SKM-1 treated with dmso at 0.1 percent for 144 hours (cell line): ENCODE measurements around the gene KCTD5.
"Not testable (repeated sequence)": the region's sequence is repeated elsewhere in the genome, so short reads cannot be mapped to it uniquely, and the experiment has no call there.

Experiments
- DNase-seq: peaks from one replicate; lab custom pipeline; 2025; ENCODE audit not compliant: unreplicated experiment; lab: John Stamatoyannopoulos, UW

The KCTD5 gene

GRCh38 chr16:2682209-2683021, at the start of gene KCTD5:
KCTD5 (plus strand) TSS chr16:2682523; CDS start chr16:2682549, 26 bp downstream.
- peak; percentile 92 for DNase-seq

GRCh38 chr16:2639071-2639721, 43.1 kb upstream of the KCTD5 start:
- DNase-seq, result not testable (repeated sequence)

GRCh38 chr16:2639722-2640072, 42.6 kb upstream of the KCTD5 start:
- DNase-seq, result not testable (repeated sequence)

GRCh38 chr16:2642561-2642960, 39.8 kb upstream of the KCTD5 start:
- not testable (repeated sequence) for DNase-seq

GRCh38 chr16:2644754-2645453, 37.4 kb upstream of the KCTD5 start:
- not testable (repeated sequence) for DNase-seq

- not testable (repeated sequence) for DNase-seq
Observed at GRCh38 chr16:2651268-2651871, 31.0 kb upstream of the KCTD5 start.

- not testable (repeated sequence) for DNase-seq
Observed at GRCh38 chr16:2653915-2654314, 28.4 kb upstream of the KCTD5 start.

- not testable (repeated sequence) for DNase-seq
Observed at GRCh38 chr16:2654949-2655348, 27.4 kb upstream of the KCTD5 start.

- DNase-seq, result no peak
Observed at GRCh38 chr16:2656985-2657384, 25.3 kb upstream of the KCTD5 start.

GRCh38 chr16:2657803-2658202, 24.5 kb upstream of the KCTD5 start:
- not testable (repeated sequence) for DNase-seq

GRCh38 chr16:2659560-2659959, 22.8 kb upstream of the KCTD5 start:
- DNase-seq, result not testable (repeated sequence)

- DNase-seq, result not testable (repeated sequence)
Observed at GRCh38 chr16:2660014-2660662, 22.2 kb upstream of the KCTD5 start.

GRCh38 chr16:2660755-2661373, 21.5 kb upstream of the KCTD5 start:
- not testable (repeated sequence) for DNase-seq

- DNase-seq, result no peak
Observed at GRCh38 chr16:2663553-2664546, 18.5 kb upstream of the KCTD5 start.

GRCh38 chr16:2664574-2664982, 17.7 kb upstream of the KCTD5 start:
- no peak for DNase-seq

GRCh38 chr16:2666671-2667070, 15.7 kb upstream of the KCTD5 start:
- not testable (repeated sequence) for DNase-seq

- DNase-seq, result not testable (repeated sequence)
Observed at GRCh38 chr16:2669587-2669986, 12.7 kb upstream of the KCTD5 start.

- DNase-seq, result peak; percentile 15
Observed at GRCh38 chr16:2670017-2670416, 12.3 kb upstream of the KCTD5 start.

GRCh38 chr16:2671193-2671592, 11.1 kb upstream of the KCTD5 start:
- not testable (repeated sequence) for DNase-seq
